Dendritic cell treated with granulocyte-macrophage colony-stimulating factor and Interleukin-4, amounts not matched to agents 40 ng/mL and 50 ng/mL, for 4 days (primary cell): ENCODE results near the gene ZNF146.
"Not testable (repeated sequence)": the region's sequence is repeated elsewhere in the genome, so short reads cannot be mapped to it uniquely, and the experiment has no call there.

Source experiments
- H3K27ac Mint-ChIP-seq: one replicate; pipeline ENCODE4 v1.8.0; 2022; ENCODE audit warnings: mild to moderate bottlenecking, mixed read lengths
- H3K27me3 Mint-ChIP-seq: one replicate; pipeline ENCODE4 v1.8.0; 2022; ENCODE audit warnings: mild to moderate bottlenecking, mixed read lengths
- H3K36me3 Mint-ChIP-seq: one replicate; pipeline ENCODE4 v1.8.0; 2022; ENCODE audit warnings: low read depth, mixed read lengths
- H3K4me1 Mint-ChIP-seq: one replicate; pipeline ENCODE4 v1.8.0; 2022; ENCODE audit warnings: low read depth, mixed read lengths
- H3K4me3 Mint-ChIP-seq: one replicate; pipeline ENCODE4 v1.8.0; 2022; ENCODE audit warnings: mild to moderate bottlenecking, moderate library complexity, mixed read lengths
- H3K9me3 Mint-ChIP-seq: one replicate; pipeline ENCODE4 v1.8.0; 2022; ENCODE audit warnings: mixed read lengths
- intact Hi-C: fragments of 100-400 bp; cut with micrococcal nuclease; formaldehyde crosslinking; loops from one replicate; pipeline ENCODE4 v1.15.0; 2022

The ZNF146 gene

DNA sequence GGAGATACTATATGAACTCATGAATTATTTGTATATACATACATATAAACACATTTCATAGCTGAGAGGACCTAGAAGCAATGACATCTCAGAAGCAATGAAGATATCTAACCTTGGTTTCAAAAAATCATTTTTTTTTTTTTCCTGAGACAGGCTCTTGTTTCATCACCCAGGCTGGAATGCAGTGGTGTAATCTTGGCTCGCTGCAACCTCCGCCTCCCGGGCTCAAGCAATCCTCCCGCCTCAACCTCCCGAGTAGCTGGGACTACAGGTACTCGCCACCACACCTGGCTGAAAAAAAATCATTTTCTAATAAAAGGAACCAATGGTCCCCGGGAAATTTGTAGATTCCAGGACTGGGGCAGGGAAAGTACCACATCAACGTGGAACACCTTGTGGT lies 4.4 kb upstream of the ZNF146 start:
- Mint-ChIP-seq H3K4me1 (no peaks in the 10 kb centered on the region), H3K9me3 (no peaks in the 10 kb centered on the region), H3K27me3 (no peaks in the 10 kb centered on the region), H3K4me3 (no peak overlapping the region), H3K36me3 (peaks cover 23% of the 10 kb centered on the region), H3K27ac (no peak overlapping the region)
- intact Hi-C loops: loop anchor here (10.0 kb wide), 3 partner anchors 66 to 1564 kb away; partner anchors contain the start of genes CAPNS1, ZNF529 and ZNF573

DNA sequence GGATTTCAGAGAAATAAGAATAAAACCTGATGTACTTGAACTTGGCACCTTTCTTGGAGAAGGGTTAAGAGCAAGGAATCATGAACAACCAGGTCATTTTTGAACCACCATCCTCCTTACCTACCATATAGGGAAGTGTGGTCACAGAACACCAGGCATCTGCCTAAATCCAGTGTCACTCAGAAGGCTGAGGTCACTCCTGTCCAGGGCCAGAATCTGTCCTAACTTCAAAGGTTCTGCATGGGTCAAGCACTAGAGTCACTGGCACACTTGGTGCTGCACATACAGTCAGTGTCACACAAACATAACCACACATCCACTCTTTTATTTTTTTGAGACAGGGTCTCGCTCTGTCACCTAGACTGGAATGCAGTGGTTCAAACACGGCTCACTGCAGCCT lies 2.0 kb upstream of the ZNF146 start:
- Mint-ChIP-seq H3K27ac (no peak overlapping the region), H3K9me3 (no peaks in the 10 kb centered on the region), H3K36me3 (peaks cover 14% of the 10 kb centered on the region), H3K27me3 (no peaks in the 10 kb centered on the region), H3K4me1 (no peaks in the 10 kb centered on the region), H3K4me3 (no peak overlapping the region)
- intact Hi-C loops: loop anchor here (10.0 kb wide), 3 partner anchors 68 to 1562 kb away; partner anchors contain the start of genes CAPNS1, ZNF529 and ZNF573

DNA sequence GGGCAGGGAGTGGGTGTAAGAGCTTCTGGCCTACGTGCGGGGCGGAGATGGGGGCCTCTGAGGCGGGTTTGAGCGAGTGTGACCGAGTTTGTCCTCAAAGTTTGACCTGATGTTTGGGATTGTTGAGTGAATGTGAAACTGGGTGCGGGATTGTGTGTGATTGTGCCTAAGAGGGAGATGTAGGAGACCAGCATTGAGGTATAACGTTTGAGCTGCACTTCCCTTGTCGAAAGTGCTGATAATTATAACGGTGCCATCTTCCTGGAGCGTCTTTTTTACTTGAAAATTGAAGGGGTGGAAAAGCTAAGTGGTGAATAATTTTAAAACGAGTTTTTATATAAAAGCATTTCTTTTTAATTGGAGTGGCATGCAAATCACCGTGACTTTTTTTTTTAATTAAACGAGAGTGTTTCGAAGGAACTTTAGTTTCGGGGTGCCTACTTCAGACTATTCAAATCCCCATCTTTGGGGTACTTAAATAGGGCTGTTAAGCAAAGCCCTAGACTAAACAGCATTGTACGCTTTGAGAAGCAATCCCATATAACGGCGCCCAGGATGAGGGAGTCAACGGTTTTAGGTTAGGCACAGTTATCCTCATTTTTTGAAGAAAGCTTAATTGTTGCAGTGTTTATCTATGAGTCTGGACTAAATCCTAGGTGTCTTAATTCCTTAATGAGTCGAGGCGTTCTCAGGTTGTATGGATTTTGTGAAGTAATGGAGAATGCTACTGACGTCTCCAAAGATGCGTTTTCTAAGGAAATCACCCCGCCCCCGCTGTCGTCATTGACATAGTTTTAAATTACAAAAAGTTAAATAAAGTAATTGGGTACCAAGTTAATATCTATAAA lies 594 bp downstream of the ZNF146 start:
- Mint-ChIP-seq H3K27me3 (no peaks in the 10 kb centered on the region), H3K4me1 (peaks cover 11% of the 10 kb centered on the region), H3K9me3 (peaks cover 11% of the 10 kb centered on the region), H3K27ac (no peak overlapping the region), H3K4me3 (no peak overlapping the region), H3K36me3 (peaks cover 37% of the 10 kb centered on the region)
- intact Hi-C loops: loop anchor here (10.0 kb wide), 3 partner anchors 71 to 1559 kb away; partner anchors contain the start of genes CAPNS1, ZNF529 and ZNF573

DNA sequence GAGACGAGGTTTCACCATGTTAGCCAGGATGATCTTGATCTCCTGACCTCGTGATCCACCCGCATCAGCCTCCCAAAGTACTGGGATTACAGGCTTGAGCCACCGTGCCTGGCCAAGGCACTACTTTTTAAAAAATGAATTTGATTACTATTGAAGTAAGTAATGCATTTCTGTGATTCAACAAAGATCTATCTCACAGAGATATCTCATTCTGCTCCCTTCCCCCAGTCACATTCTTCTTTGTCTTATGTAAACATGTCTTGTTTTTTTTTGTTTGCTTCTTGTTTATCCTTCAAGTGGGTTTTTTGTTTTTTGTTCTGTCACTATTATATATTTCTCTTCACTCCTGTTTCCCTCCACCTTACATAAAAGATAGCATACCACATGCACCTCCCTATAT lies 6.6 kb downstream of the ZNF146 start:
- H3K4me1 Mint-ChIP-seq: peaks cover 25% of the 10 kb centered on the region
- peaks cover 42% of the 10 kb centered on the region for H3K9me3 Mint-ChIP-seq
- H3K27me3 Mint-ChIP-seq: no peaks in the 10 kb centered on the region
- H3K4me3 Mint-ChIP-seq: no peak overlapping the region
- H3K27ac Mint-ChIP-seq: no peak overlapping the region
- intact Hi-C loops: no loop called here
- peaks cover 90% of the 10 kb centered on the region for H3K36me3 Mint-ChIP-seq

DNA sequence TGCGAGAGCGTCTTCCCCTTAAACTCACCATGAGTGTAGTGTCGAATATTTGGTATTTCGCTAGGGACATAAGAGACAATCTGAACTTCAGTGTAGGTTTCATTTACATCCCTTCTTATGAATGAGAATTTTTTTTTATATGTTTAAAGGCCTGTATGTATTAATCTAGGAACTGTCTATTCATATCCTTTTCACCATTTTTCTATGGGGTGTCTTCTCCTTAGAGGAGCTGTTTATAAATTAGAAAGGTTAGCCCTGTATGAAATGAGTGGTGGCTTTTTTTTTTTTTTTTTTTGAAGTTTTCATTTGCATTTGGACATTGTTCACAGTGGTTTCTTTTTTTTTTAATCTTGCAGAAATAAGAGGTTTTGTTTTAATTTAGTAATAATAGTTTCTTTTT lies 7.6 kb downstream of the ZNF146 start:
- Mint-ChIP-seq H3K4me1 (peaks cover 25% of the 10 kb centered on the region), H3K4me3 (no peak overlapping the region), H3K27me3 (no peaks in the 10 kb centered on the region), H3K9me3 (peaks cover 46% of the 10 kb centered on the region), H3K36me3 (peaks cover 94% of the 10 kb centered on the region), H3K27ac (no peak overlapping the region)
- intact Hi-C loops: no loop called here

DNA sequence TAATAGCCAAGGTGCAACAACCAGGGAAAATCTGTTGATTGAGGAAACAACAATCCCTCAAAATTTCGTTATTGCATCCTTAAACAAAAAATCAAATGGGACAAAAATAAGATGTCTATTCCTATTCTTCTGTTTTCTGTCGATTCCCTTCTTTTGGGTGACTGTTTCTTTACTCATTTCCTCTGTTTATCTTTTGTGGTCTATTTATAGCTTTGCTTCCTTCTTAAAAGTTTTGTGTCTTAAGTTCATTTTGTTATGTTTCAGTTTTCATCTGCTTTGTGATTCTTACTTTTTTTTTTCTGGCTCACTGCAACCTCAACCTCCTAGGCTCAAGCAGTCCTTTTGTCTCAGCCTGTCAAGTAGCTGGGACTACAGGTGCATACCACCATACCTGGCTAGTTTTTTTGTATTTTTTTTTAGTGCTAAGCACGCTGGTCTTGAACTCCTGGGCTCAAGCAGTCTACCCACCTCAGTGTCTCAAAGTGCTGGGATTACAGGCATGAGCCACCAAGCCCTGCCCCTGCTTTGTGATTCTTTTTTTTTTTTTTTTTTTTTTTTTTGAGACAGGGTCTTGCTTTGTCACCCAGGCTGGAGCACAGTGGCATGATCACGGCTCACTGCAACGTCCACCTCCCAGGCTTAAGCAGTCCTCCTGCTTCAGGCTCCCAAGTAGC lies 10.4 kb downstream of the ZNF146 start:
- Mint-ChIP-seq H3K27me3 (no peaks in the 10 kb centered on the region), H3K9me3 (peaks cover 57% of the 10 kb centered on the region), H3K4me3 (no peak overlapping the region), H3K27ac (no peak overlapping the region), H3K4me1 (peaks cover 14% of the 10 kb centered on the region), H3K36me3 (peaks cover 100% of the 10 kb centered on the region)
- intact Hi-C loops: no loop called here

DNA sequence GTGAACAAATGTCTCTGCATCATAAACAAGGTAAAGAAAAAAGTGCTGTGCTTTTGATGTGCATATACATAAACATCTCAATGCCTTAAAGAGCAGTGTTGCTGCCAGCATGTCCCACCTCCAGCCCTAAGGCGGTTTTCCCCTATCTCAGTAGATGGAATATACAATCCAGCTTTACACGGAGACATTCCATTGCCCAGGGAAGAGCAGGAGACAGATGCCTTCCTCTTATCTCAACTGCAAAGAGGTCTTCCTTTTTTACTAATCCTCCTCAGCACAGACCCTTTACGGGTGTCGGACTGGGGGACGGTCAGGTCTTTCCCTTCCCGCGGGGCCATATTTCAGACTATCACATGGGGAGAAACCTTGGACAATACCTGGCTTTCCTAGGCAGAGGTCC lies 18.7 kb downstream of the ZNF146 start:
- H3K4me3 Mint-ChIP-seq, intact Hi-C loops, H3K4me1 Mint-ChIP-seq, H3K27me3 Mint-ChIP-seq, H3K27ac Mint-ChIP-seq: not testable (repeated sequence)
- Mint-ChIP-seq H3K36me3 (peaks cover 98% of the 10 kb centered on the region), H3K9me3 (peaks cover 92% of the 10 kb centered on the region)

DNA sequence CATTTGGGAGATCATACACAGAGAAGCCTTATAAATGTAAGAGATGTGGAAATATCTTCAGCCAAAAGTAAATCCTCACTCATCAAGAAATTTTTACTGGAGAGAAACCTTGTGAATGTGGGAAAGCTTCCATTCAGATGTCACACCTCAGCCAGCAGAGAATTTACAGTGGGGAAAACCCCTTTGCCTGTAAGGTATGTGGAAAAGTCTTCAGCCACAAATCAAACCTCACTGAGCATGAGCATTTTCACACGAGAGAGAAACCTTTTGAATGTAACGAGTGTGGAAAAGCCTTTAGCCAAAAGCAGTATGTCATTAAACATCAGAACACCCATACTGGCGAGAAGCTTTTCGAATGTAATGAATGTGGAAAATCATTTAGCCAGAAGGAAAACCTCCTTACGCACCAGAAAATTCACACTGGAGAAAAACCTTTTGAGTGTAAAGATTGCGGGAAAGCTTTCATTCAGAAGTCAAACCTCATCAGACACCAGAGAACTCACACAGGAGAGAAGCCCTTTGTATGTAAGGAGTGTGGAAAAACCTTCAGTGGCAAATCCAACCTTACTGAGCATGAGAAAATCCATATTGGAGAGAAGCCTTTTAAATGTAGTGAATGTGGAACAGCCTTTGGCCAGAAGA lies 21.5 kb downstream of the ZNF146 start:
- peaks cover 92% of the 10 kb centered on the region for H3K9me3 Mint-ChIP-seq

DNA sequence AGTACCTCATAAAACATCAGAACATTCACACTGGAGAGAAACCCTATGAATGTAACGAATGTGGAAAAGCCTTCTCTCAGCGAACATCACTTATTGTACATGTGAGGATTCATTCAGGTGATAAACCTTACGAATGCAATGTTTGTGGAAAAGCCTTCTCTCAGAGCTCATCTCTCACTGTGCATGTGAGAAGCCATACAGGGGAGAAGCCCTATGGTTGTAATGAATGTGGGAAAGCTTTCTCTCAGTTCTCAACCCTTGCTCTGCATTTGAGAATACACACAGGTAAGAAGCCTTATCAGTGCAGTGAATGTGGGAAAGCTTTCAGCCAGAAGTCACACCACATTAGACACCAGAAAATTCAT lies 22.0 kb downstream of the ZNF146 start:
- H3K27ac Mint-ChIP-seq: no peak overlapping the region
- H3K36me3 Mint-ChIP-seq: peaks cover 82% of the 10 kb centered on the region
- intact Hi-C loops: no loop called here
- H3K9me3 Mint-ChIP-seq: peaks cover 95% of the 10 kb centered on the region
- no peaks in the 10 kb centered on the region for H3K27me3 Mint-ChIP-seq
- H3K4me3 Mint-ChIP-seq: no peak overlapping the region
- no peaks in the 10 kb centered on the region for H3K4me1 Mint-ChIP-seq

More for the DNA sequence above, 21.5 kb downstream of the ZNF146 start:
- Mint-ChIP-seq H3K27me3 (no peaks in the 10 kb centered on the region), H3K4me1 (no peaks in the 10 kb centered on the region), H3K36me3 (peaks cover 87% of the 10 kb centered on the region), H3K4me3 (no peak overlapping the region), H3K27ac (no peak overlapping the region)
- intact Hi-C loops: no loop called here

DNA sequence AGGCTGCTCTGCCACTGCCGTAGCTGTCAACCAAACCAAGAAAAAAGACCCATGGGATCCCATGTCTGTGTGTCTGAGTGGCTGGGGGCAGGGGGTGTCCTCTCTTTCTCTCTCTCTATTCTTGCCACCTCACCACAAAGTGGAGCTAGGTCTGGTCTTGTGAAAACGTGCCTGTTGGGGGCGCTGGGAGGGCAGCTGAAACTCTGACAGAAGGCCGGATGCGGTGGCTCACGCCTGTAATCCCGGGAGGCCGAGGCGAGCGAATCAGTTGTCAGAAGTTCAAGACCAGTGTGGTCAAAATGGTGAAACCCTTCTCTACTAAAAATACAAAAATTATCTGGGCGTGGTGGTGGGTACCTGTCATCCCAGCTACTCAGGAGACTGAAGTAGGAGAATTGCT lies 29.2 kb downstream of the ZNF146 start:
- Mint-ChIP-seq H3K27me3 (peaks cover 16% of the 10 kb centered on the region), H3K4me3 (no peak overlapping the region), H3K4me1 (no peaks in the 10 kb centered on the region), H3K9me3 (peaks cover 93% of the 10 kb centered on the region), H3K36me3 (peaks cover 14% of the 10 kb centered on the region), H3K27ac (no peak overlapping the region)
- intact Hi-C loops: no loop called here

DNA sequence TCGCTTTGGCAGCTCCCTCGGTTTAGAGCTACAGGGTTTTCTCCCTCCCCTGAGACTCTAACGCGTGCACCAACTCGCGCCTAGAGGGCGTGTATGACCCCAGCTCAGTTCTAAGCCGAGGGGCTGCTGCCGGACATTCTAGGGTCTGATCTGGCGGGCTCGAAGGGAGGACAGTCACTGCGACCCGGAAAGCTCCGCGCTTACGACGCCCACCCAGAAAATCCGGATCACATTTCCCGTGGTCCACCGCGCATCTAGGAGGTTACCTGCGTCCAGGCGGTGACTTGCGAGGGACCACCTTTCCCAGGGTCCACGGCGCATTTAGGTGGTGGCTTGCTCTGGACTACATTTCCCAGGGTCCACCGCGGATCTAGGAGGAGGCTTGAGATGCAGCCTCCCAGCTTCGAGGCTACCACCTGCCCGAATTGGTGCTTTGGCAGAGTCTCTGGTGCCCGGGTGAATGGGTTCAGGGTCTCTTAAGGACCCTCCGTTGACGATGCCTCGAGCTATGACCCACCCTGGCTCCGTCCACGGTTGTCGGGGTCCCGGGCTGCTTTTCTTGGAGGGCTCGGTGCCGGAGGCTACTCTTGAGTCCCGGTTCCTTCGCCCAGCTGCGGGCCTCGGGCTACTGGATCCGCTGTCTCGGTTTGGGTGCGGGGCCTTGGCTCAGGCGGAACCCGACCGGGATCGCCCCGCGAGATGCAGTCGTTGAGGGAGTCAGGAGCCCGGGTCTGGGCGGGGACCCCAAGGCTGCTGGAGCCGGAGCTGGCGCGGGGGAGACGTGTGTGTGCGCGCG lies 30.5 kb downstream of the ZNF146 start:
- intact Hi-C loops: no loop called here
- no peak overlapping the region for H3K4me3 Mint-ChIP-seq

DNA sequence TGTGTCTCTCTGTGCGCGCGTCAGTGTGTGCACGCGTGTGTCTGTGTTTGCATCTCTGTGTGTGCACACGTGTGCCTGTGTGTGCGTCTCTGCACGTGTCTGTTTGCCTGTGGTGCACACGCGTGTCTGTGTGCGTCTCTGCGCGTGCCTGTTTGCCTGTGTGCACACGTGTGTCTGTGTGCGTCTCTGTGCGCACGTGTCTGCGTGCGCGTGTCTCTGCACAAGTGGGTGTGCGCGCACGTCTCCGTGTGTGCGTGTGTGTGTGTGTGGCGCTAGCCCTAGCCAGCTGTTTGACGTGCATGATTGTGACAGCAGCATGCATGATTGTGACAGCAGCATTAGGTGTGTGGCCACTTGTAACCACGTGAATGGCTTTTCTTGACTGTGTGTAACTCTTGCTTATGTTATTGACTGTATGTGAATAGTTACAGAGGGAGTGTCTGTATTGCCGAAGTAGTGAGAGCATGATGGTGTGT lies 31.1 kb downstream of the ZNF146 start:
- Mint-ChIP-seq H3K9me3 (peaks cover 83% of the 10 kb centered on the region), H3K27me3 (peaks cover 16% of the 10 kb centered on the region), H3K4me1 (no peaks in the 10 kb centered on the region), H3K36me3 (no peaks in the 10 kb centered on the region), H3K27ac (no peak overlapping the region), H3K4me3 (no peak overlapping the region)
- intact Hi-C loops: no loop called here

More for the DNA sequence above, 30.5 kb downstream of the ZNF146 start:
- Mint-ChIP-seq H3K4me1 (no peaks in the 10 kb centered on the region), H3K27ac (no peak overlapping the region), H3K9me3 (peaks cover 86% of the 10 kb centered on the region), H3K36me3 (peaks cover under 1% of the 10 kb centered on the region), H3K27me3 (peaks cover 16% of the 10 kb centered on the region)

DNA sequence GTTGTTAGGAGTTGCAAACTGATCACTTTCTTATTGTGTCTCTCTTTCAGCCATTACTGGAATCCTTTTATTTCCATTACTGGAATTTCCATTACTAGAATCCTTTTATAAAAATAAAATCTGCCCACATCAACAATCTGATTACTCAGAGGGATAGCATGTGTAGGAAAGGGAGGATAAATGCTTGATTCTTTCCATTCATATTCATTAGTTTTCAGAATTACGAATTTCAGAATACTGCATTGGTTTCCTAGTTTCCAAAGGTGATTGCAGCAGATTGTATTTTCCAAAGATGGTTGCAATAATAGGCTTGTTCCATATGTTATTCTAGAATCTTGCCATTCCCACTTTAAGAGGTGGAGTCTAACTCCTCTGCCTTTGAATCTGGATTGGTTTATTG lies 37.1 kb downstream of the ZNF146 start:
- Mint-ChIP-seq H3K4me1 (no peaks in the 10 kb centered on the region), H3K36me3 (no peaks in the 10 kb centered on the region), H3K9me3 (peaks cover 38% of the 10 kb centered on the region), H3K4me3 (no peak overlapping the region), H3K27ac (no peak overlapping the region), H3K27me3 (no peaks in the 10 kb centered on the region)
- intact Hi-C loops: no loop called here
